Ovary (tissue), 3 donors: Measurements from ENCODE around the gene OR51E2.

ENCODE experiments used
- EP300 ChIP-seq: sonication (generic); formaldehyde crosslinking; IDR thresholded peaks from one replicate; pipeline ENCODE4 v1.6.1; 2017; ENCODE audit warnings: antibody characterized with exemption
- POLR2A ChIP-seq: fragments of 450-650 bp; IDR thresholded peaks from one replicate; pipeline ENCODE4 v1.6.1; 2017; ENCODE audit warnings: antibody characterized with exemption, mild to moderate bottlenecking, moderate library complexity
- TF ChIP-seq, protein P1 (sequence below), 3 donors: fragments of 450-650 bp in 2 of 3; fragments of 200-600 bp in 1 of 3; IDR thresholded peaks; one replicate each; pipeline versions ENCODE4 v1.5.1 to v1.8.0; 2016 to 2022; ENCODE audit warnings: antibody characterized with exemption in 3 of 3, mild to moderate bottlenecking in 1 of 3
- donor health status: DM: no; HTN: no; CAD: no.

DNA sequence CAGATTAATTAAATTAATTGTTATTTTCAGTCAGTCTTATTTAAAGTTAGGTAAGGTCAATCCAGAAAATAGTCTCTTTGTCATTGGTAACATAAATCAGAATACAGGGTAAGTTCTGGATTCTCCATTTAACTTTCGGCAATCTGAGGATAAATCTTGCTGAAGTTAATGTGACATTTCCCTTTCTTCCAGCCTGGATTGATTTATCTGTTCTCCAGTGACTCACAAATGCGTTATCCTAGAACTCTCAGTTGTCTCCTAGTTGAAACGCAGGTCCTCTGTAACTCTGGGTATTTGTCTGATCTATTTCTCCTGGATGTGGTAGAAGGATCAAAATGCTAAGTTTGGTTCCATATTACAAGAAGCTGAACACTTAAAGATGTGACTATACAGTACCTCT lies 32.9 kb downstream of the OR51E2 start:
- TF ChIP-seq, protein P1, sequence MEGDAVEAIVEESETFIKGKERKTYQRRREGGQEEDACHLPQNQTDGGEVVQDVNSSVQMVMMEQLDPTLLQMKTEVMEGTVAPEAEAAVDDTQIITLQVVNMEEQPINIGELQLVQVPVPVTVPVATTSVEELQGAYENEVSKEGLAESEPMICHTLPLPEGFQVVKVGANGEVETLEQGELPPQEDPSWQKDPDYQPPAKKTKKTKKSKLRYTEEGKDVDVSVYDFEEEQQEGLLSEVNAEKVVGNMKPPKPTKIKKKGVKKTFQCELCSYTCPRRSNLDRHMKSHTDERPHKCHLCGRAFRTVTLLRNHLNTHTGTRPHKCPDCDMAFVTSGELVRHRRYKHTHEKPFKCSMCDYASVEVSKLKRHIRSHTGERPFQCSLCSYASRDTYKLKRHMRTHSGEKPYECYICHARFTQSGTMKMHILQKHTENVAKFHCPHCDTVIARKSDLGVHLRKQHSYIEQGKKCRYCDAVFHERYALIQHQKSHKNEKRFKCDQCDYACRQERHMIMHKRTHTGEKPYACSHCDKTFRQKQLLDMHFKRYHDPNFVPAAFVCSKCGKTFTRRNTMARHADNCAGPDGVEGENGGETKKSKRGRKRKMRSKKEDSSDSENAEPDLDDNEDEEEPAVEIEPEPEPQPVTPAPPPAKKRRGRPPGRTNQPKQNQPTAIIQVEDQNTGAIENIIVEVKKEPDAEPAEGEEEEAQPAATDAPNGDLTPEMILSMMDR (IDR thresholded peaks at IDR 0.05): no peak
- no peak for TF ChIP-seq EP300
- no peak for TF ChIP-seq POLR2A
